SK-N-SH treated with all-trans-retinoic acid at 6 μM for 48 hours (cell line): ENCODE data around the gene CFAP70.

ENCODE experiments used
- CSDC2 ChIP-seq: fragments of 250-450 bp; sonication (Bioruptor Pico); IDR thresholded peaks from 2 replicates; pipeline ENCODE4 v1.5.0; 2020; ENCODE audit warnings: mild to moderate bottlenecking, moderate library complexity
- GLIS3 ChIP-seq: fragments of 250-450 bp; sonication (Bioruptor Pico); IDR thresholded peaks from 2 replicates; pipeline ENCODE4 v1.5.0; 2020; ENCODE audit warnings: mild to moderate bottlenecking, moderate library complexity
- PATZ1 ChIP-seq: fragments of 250-450 bp; sonication (Bioruptor Pico); IDR thresholded peaks from 2 replicates; pipeline ENCODE4 v1.8.0; 2020; ENCODE audit warnings: mild to moderate bottlenecking, moderate library complexity, borderline replicate concordance
- RARB ChIP-seq: fragments of 250-450 bp; sonication (Bioruptor Pico); IDR thresholded peaks from 2 replicates; pipeline ENCODE4 v1.8.0; 2021; ENCODE audit warnings: mild to moderate bottlenecking, moderate library complexity
- SNAI2 ChIP-seq: fragments of 250-450 bp; sonication (Bioruptor Pico); IDR thresholded peaks from 2 replicates; pipeline ENCODE4 v1.5.0; 2020; ENCODE audit warnings: mild to moderate bottlenecking, moderate library complexity
- ZFP3 ChIP-seq: fragments of 250-450 bp; sonication (Bioruptor Pico); IDR thresholded peaks from 2 replicates; pipeline ENCODE4 v1.5.0; 2020; ENCODE audit warnings: mild to moderate bottlenecking, moderate library complexity
- ZFP30 ChIP-seq: fragments of 450-650 bp; formaldehyde crosslinking; IDR thresholded peaks from 2 replicates; pipeline ENCODE4 v1.5.0; 2022; ENCODE audit warnings: mild to moderate bottlenecking, moderate library complexity
- ZNF565 ChIP-seq: fragments of 450-650 bp; formaldehyde crosslinking; conservative IDR thresholded peaks from 2 replicates; pipeline ENCODE4 v1.5.0; 2020; ENCODE audit warnings: low read depth, mild to moderate bottlenecking, moderate library complexity
- TF ChIP-seq, protein P1 (sequence below): fragments of 250-450 bp; sonication (Bioruptor Pico); IDR thresholded peaks from 2 replicates; pipeline ENCODE4 v1.5.0; 2020; ENCODE audit warnings: mild to moderate bottlenecking, moderate library complexity
- TF ChIP-seq, protein P2 (sequence below): fragments of 250-450 bp; sonication (Bioruptor Pico); IDR thresholded peaks from 2 replicates; pipeline ENCODE4 v1.5.1; 2020; ENCODE audit warnings: low read depth, mild to moderate bottlenecking, moderate library complexity

DNA sequence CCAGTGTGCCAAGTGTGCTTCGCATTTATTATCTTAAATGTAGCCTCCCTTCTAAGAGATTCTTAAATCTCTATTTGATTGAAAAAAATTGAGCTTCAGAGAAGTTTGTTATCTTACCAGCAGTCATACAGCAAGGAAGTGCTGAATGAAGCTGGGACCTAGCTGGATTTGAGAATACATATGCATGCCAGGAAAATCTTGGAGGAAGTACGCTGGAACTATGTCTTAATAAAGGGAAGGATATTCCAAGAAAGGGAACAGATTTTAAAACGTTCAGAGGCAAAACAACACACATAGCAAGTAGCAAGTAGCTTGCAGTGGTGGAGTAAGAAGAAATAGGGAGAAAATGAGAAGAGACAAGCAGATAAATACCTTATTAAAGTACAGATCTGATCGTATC, 1.5 kb downstream of the CFAP70 start:
- no peak for TF ChIP-seq RARB
- TF ChIP-seq GLIS3 (CRISPR knock-in tag): no peak
- no peak for TF ChIP-seq ZFP3 (CRISPR knock-in tag)
- TF ChIP-seq PATZ1 (CRISPR knock-in tag): no peak
- TF ChIP-seq, protein P1, sequence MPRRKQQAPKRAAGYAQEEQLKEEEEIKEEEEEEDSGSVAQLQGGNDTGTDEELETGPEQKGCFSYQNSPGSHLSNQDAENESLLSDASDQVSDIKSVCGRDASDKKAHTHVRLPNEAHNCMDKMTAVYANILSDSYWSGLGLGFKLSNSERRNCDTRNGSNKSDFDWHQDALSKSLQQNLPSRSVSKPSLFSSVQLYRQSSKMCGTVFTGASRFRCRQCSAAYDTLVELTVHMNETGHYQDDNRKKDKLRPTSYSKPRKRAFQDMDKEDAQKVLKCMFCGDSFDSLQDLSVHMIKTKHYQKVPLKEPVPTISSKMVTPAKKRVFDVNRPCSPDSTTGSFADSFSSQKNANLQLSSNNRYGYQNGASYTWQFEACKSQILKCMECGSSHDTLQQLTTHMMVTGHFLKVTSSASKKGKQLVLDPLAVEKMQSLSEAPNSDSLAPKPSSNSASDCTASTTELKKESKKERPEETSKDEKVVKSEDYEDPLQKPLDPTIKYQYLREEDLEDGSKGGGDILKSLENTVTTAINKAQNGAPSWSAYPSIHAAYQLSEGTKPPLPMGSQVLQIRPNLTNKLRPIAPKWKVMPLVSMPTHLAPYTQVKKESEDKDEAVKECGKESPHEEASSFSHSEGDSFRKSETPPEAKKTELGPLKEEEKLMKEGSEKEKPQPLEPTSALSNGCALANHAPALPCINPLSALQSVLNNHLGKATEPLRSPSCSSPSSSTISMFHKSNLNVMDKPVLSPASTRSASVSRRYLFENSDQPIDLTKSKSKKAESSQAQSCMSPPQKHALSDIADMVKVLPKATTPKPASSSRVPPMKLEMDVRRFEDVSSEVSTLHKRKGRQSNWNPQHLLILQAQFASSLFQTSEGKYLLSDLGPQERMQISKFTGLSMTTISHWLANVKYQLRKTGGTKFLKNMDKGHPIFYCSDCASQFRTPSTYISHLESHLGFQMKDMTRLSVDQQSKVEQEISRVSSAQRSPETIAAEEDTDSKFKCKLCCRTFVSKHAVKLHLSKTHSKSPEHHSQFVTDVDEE (CRISPR knock-in tag): no peak
- TF ChIP-seq ZNF565 (CRISPR knock-in tag): no peak
- TF ChIP-seq SNAI2 (CRISPR knock-in tag): no peak
- TF ChIP-seq, protein P2, sequence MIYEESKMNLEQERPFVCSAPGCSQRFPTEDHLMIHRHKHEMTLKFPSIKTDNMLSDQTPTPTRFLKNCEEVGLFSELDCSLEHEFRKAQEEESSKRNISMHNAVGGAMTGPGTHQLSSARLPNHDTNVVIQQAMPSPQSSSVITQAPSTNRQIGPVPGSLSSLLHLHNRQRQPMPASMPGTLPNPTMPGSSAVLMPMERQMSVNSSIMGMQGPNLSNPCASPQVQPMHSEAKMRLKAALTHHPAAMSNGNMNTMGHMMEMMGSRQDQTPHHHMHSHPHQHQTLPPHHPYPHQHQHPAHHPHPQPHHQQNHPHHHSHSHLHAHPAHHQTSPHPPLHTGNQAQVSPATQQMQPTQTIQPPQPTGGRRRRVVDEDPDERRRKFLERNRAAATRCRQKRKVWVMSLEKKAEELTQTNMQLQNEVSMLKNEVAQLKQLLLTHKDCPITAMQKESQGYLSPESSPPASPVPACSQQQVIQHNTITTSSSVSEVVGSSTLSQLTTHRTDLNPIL (CRISPR knock-in tag): no peak
- no peak for TF ChIP-seq CSDC2
- no peak for TF ChIP-seq ZFP30
